NCI-H774 (cell line): ENCODE data around the gene REN.
A peak's percentile ranks its signal among the peaks of the same experiment; 100 is the strongest.

ENCODE experiments used
- DNase-seq: peaks from one replicate; lab custom pipeline; 2025; lab: John Stamatoyannopoulos, UW

Gene REN

GRCh38 chr1:204131978-204132377 lies 34.2 kb downstream of the REN start:
- DNase-seq = no peak

- DNase-seq = no peak
These were observed 34.9 kb downstream of the REN start for GRCh38 chr1:204130981-204131892.

- DNase-seq = peak; percentile 81
These were observed 36.0 kb downstream of the REN start for GRCh38 chr1:204130178-204130577.

GRCh38 chr1:204128964-204129896 lies 36.9 kb downstream of the REN start:
- peak; percentile 68 for DNase-seq

- no peak for DNase-seq
These were observed 37.6 kb downstream of the REN start for GRCh38 chr1:204128464-204128963.

- DNase-seq = peak; percentile 54
These were observed 38.4 kb downstream of the REN start for GRCh38 chr1:204127597-204128242.

- no peak for DNase-seq
These were observed 39.2 kb downstream of the REN start for GRCh38 chr1:204126956-204127355.

GRCh38 chr1:204126386-204126785 lies 39.8 kb downstream of the REN start:
- no peak for DNase-seq

- DNase-seq = no peak
These were observed 40.3 kb downstream of the REN start for GRCh38 chr1:204125759-204126351.

- DNase-seq = no peak
These were observed 41.5 kb downstream of the REN start for GRCh38 chr1:204124639-204125038.

GRCh38 chr1:204123376-204123775 lies 42.8 kb downstream of the REN start:
- no peak for DNase-seq

GRCh38 chr1:204121840-204122555 lies 44.1 kb downstream of the REN start:
- DNase-seq = no peak

- no peak for DNase-seq
These were observed 49.6 kb downstream of the REN start for GRCh38 chr1:204116539-204116938.

- DNase-seq = no peak
These were observed 51.0 kb downstream of the REN start for GRCh38 chr1:204115116-204115515.

GRCh38 chr1:204114606-204115005 lies 51.5 kb downstream of the REN start:
- DNase-seq = no peak

GRCh38 chr1:204113896-204114295 lies 52.2 kb downstream of the REN start:
- DNase-seq = no peak

- DNase-seq = no peak
These were observed 53.0 kb downstream of the REN start for GRCh38 chr1:204112876-204113730.

GRCh38 chr1:204110894-204111633 lies 55.1 kb downstream of the REN start:
- no peak for DNase-seq
